HepG2 (cell line): ENCODE results near the gene C3orf70. TPM values are rescaled to one million over a fixed set of nuclear protein-coding genes. Genes with fewer than 3 reads are reported as not detected.

Experiments used
- ATAC-seq: fragments of 200-7000 bp; cut with Tn5 transposase; 3 replicates; pipeline ENCODE4 v1.9.1; 2020; ENCODE audit warnings: mild to moderate bottlenecking, moderate library complexity
- BruUV-seq: library from RNA; stranded (reverse); fragments of 400-500 nt; replicated peaks from 2 replicates; lab custom pipeline; 2021; lab: Mats Ljungman, UMichigan
- CTCF ChIA-PET: fragments of 300-600 bp; formaldehyde crosslinking; extraction: SDS; loops from one replicate; lab custom pipeline; 2021; ENCODE audit warnings: low total read pairs, inconsistent platforms, low intra/inter-chr PET ratio; lab: Yijun Ruan, JAX
- POLR2A ChIA-PET: fragments of 350-600 bp; sonication (Branson Sonifier 250); formaldehyde crosslinking; loops from one replicate; lab custom pipeline; 2020; ENCODE audit warnings: antibody characterized with exemption, inconsistent platforms; lab: Yijun Ruan, JAX
- DNase-seq: peaks from one replicate; pipeline ENCODE4 v3.0.0-alpha.2; 2015; ENCODE audit warnings: low spot score
- FAIRE-seq: peaks from 3 replicates; lab custom pipeline; 2011; peaks lifted over from hg19 to GRCh38; lab: Jason Lieb, UNC
- H2AFZ ChIP-seq: one replicate; pipeline ENCODE4 v1.6.1; 2011; ENCODE audit warnings: low read length, inconsistent platforms
- H3K27ac ChIP-seq: fragments of 300-600 bp; 3 replicates; pipeline ENCODE4 v1.8.0; 2011; ENCODE audit warnings: mixed run types, mild to moderate bottlenecking, mixed read lengths, low read length, inconsistent platforms; ENCODE audit not compliant: insufficient read depth; ENCODE audit errors: extremely low read length
- H3K27me3 ChIP-seq, 2 experiments: fragments of 200-600 bp in 1 of 2; 2 replicates in 1 of 2; 3 replicates in 1 of 2; pipeline versions ENCODE4 v1.6.0 to v1.8.0; 2011; ENCODE audit warnings: low read length in 2 of 2, mild to moderate bottlenecking in 2 of 2, moderate library complexity in 2 of 2, inconsistent platforms in 1 of 2; ENCODE audit not compliant: insufficient read depth in 2 of 2, control insufficient read depth in 1 of 2
- H3K36me3 ChIP-seq, 2 experiments: fragments of 200-600 bp in 1 of 2; replicated peaks in 1 of 2; 2 replicates in 1 of 2; 3 replicates in 1 of 2; pipeline versions ENCODE4 v1.5.1 to v1.8.0; 2011; ENCODE audit warnings: low read length in 2 of 2, inconsistent platforms in 1 of 2; ENCODE audit not compliant: insufficient read depth in 2 of 2, control insufficient read depth in 1 of 2
- H3K4me1 ChIP-seq: 2 replicates; pipeline ENCODE4 v1.5.1; 2012; ENCODE audit warnings: low read length, inconsistent platforms; ENCODE audit not compliant: insufficient read depth
- H3K4me2 ChIP-seq: 2 replicates; pipeline ENCODE4 v1.6.0; 2011; ENCODE audit warnings: low read depth, low read length, inconsistent platforms
- H3K4me3 ChIP-seq, 3 experiments: fragments of 200-600 bp in 1 of 3; sonication (generic), shearing (Covaris generic) in 1 of 3; replicated peaks in 1 of 3; 2 replicates each; pipeline ENCODE4 v1.5.1; 2011 to 2016; ENCODE audit warnings: low read length in 3 of 3, inconsistent platforms in 2 of 3, low read depth in 2 of 3, mild to moderate bottlenecking in 2 of 3, control low read depth in 1 of 3, mixed read lengths in 1 of 3; ENCODE audit not compliant: insufficient read depth in 1 of 3
- H3K79me2 ChIP-seq: one replicate; pipeline ENCODE4 v1.6.1; 2011; ENCODE audit warnings: low read length, inconsistent platforms; ENCODE audit not compliant: insufficient read depth
- H3K9ac ChIP-seq: 2 replicates; pipeline ENCODE4 v1.6.0; 2011; ENCODE audit warnings: mild to moderate bottlenecking, low read depth, low read length, inconsistent platforms; ENCODE audit not compliant: insufficient read depth
- H3K9me3 ChIP-seq: 2 replicates; pipeline ENCODE4 v1.5.1; 2012; ENCODE audit warnings: mild to moderate bottlenecking, low read length
- H4K20me1 ChIP-seq: 2 replicates; pipeline ENCODE4 v1.6.0; 2011; ENCODE audit warnings: inconsistent platforms, mild to moderate bottlenecking, low read length, moderate library complexity; ENCODE audit not compliant: insufficient read depth
- AHR ChIP-seq: IDR thresholded peaks from 2 replicates; pipeline ENCODE4 v1.6.1; 2018; ENCODE audit warnings: missing genetic modification reagents, missing compliant biosample characterization
- DRAP1 ChIP-seq: IDR thresholded peaks from 2 replicates; pipeline ENCODE4 v1.6.1; 2016; ENCODE audit warnings: missing genetic modification reagents, missing compliant biosample characterization
- HDAC6 ChIP-seq: fragments of 200-600 bp; sonication (generic); IDR thresholded peaks from 2 replicates; pipeline ENCODE4 v1.7.0; 2017; ENCODE audit warnings: mild to moderate bottlenecking, antibody characterized with exemption, low read length, low read depth
- PCBP1 ChIP-seq: fragments of 200-400 bp; formaldehyde crosslinking; IDR thresholded peaks from 2 replicates; pipeline ENCODE4 v1.6.1; 2017; ENCODE audit warnings: mild to moderate bottlenecking, low read depth, low read length, borderline replicate concordance
- ZNF280B ChIP-seq: sonication (generic); formaldehyde crosslinking; IDR thresholded peaks from 2 replicates; pipeline ENCODE4 v1.5.0; 2020; ENCODE audit warnings: missing genetic modification reagents, mild to moderate bottlenecking, borderline replicate concordance
- ZNF503 ChIP-seq: sonication (generic); formaldehyde crosslinking; IDR thresholded peaks from 2 replicates; pipeline ENCODE4 v1.4.0; 2020; ENCODE audit warnings: missing genetic modification reagents
- ZNF784 ChIP-seq: sonication (generic); formaldehyde crosslinking; IDR thresholded peaks from 2 replicates; pipeline ENCODE4 v1.5.1; 2020; ENCODE audit warnings: missing genetic modification reagents, mild to moderate bottlenecking, borderline replicate concordance
- WGBS: methylation state at CpG from one replicate; pipeline ENCODE4 v1.1.6; 2017; ENCODE audit warnings: low lambda C conversion rate; 5-methylcytosine and 5-hydroxymethylcytosine counted together
- in situ Hi-C: cut with HindIII; loops from 2 replicates; pipeline ENCODE4 v1.10.0; 2017; ENCODE audit warnings: low pct_unique_long_range_greater_than_20kb; ENCODE audit not compliant: extremely low pct_ligation_motif_present
- intact Hi-C: fragments of 100-400 bp; cut with micrococcal nuclease; formaldehyde crosslinking; loops from one replicate; pipeline ENCODE4 v1.10.0; 2022; ENCODE audit not compliant: unreplicated experiment
- polyA plus RNA-seq, 8 experiments: library from polyadenylated mRNA; depleted of rRNA in 3 of 8; stranded (reverse) in 7 of 8; unstranded in 1 of 8; fragments of >200 nt; fragmentation: Illumina TruSeq in 4 of 8; extraction: Trizol in 4 of 8; gene quantifications; 2 replicates each; pipeline versions ENCODE4 v1.2.1 to v1.2.3, GENCODE V29; 2011 to 2016; ENCODE audit warnings: low read depth in 4 of 8, missing spikeins in 1 of 8, mixed read lengths in 1 of 8; ENCODE audit not compliant: insufficient read depth in 1 of 8
- total RNA-seq, 5 experiments: library from RNA; depleted of rRNA; stranded (reverse); fragments of >200 nt; fragmentation: Illumina TruSeq; extraction: Trizol; gene quantifications; 2 replicates each; pipeline ENCODE4 v1.2.3, GENCODE V29; 2016; ENCODE audit warnings: low read depth in 1 of 5

The C3orf70 gene
- total and polyA plus RNA-seq, 2 of the 13 experiments (the other 11 are each of a cell fraction or from before 2014, with no cell fraction given), result 0.79 to 2.4 TPM

- no peak for TF ChIP-seq PCBP1
- no peak for TF ChIP-seq AHR (CRISPR knock-in tag)
Observed at GRCh38 chr3:185059766-185060165, 93.1 kb downstream of the C3orf70 start (continued).

GRCh38 chr3:185058796-185059195, 94.1 kb downstream of the C3orf70 start:
- Histone ChIP-seq H3K79me2 (no peaks in the 10 kb centered on the region), H4K20me1 (no peaks in the 10 kb centered on the region), H3K36me3 (no peaks in the 10 kb centered on the region), H3K4me1 (no peaks in the 10 kb centered on the region), H3K27me3 (no peaks in the 10 kb centered on the region), H3K4me2 (no peak overlapping the region), H3K27ac (no peak overlapping the region), H2AFZ (no peak overlapping the region), H3K4me3 (no peak overlapping the region), H3K9ac (no peak overlapping the region), H3K9me3 (peaks cover 16% of the 10 kb centered on the region)
- WGBS, result 33% methylated on average over 2 of the region's 2 CpGs
- DNase-seq, result no peak
- POLR2A ChIA-PET, result no interaction called here
- BruUV-seq, result no TSS peak
- intact Hi-C loops (no loop called here), in situ Hi-C loops (no loop called here)
- no peak for FAIRE-seq
- no peak for ATAC-seq
- CTCF ChIA-PET, result no interaction called here
- TF ChIP-seq DRAP1 (CRISPR knock-in tag), result no peak
- no peak for TF ChIP-seq HDAC6
- no peak for TF ChIP-seq ZNF784 (CRISPR knock-in tag)
- TF ChIP-seq ZNF503, result no peak
- TF ChIP-seq ZNF280B (CRISPR knock-in tag), result no peak
